ENCODE measurements around the gene CSHL1. TPM values are rescaled to one million over a fixed set of nuclear protein-coding genes. Genes with fewer than 3 reads are reported as not detected.

The CSHL1 gene
- total and polyA plus RNA-seq, 9 of the 15 experiments (the other 6 are each of a cell fraction or from before 2014, with no cell fraction given): not detected

- TF ChIP-seq FOSL1 (tag; conservative IDR thresholded peaks at IDR 0.05): no peak
- no peak for TF ChIP-seq AFF4 (CRISPR knock-in tag; IDR thresholded peaks at IDR 0.05)
- TF ChIP-seq, protein P1, sequence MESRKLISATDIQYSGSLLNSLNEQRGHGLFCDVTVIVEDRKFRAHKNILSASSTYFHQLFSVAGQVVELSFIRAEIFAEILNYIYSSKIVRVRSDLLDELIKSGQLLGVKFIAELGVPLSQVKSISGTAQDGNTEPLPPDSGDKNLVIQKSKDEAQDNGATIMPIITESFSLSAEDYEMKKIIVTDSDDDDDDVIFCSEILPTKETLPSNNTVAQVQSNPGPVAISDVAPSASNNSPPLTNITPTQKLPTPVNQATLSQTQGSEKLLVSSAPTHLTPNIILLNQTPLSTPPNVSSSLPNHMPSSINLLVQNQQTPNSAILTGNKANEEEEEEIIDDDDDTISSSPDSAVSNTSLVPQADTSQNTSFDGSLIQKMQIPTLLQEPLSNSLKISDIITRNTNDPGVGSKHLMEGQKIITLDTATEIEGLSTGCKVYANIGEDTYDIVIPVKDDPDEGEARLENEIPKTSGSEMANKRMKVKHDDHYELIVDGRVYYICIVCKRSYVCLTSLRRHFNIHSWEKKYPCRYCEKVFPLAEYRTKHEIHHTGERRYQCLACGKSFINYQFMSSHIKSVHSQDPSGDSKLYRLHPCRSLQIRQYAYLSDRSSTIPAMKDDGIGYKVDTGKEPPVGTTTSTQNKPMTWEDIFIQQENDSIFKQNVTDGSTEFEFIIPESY (CRISPR knock-in tag; IDR thresholded peaks at IDR 0.05): no peak
These were observed 21.0 kb upstream of the CSHL1 start, which contains the start of gene CD79B (continued) for GRCh38 chr17:63931981-63932561.

Measured in K562 (cell line).